Measurements from ENCODE around the gene OPCML. TPM values are rescaled to one million over a fixed set of nuclear protein-coding genes. Genes with fewer than 3 reads are reported as not detected.

The OPCML gene
- not detected in 2 replicates for total RNA-seq

DNA sequence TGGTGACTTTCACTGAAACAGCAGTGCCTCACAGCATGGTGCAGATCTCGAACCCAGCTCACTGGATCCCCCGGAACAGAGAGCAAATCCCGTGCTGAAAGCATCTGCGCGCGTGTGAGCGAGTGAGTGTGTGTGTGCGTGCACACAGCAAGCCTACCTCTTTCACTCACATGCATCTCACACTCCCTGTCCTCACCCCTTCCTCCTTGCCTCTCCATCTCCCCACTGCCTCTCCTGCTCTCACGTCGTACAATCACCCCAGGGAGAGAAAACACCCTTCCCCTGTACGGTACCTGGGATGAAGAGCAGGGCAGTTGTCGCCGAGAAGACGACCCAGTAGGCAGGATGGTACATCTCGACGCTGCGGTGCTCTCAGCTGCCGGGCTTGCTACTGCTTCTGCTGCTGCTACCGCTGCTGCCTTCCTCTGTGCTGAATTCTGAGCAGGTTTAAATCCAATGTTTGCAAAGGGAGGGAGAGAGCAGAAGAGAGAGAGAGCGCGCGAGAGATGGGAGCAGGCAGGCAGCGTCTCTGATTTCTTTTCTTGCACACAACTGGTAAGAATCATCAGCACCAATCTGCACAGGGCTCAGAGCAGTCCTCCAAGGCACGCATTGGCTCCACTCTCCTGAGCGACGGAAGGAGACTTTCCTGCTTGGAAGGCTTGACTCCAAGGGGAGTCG lies at the start of gene OPCML:
Gene OPCML, minus strand, starts transcription at position 531 of the 681 bp plus-strand sequence.

Measured in cardiac ventricle fibroblast (primary cell).